Gastroesophageal sphincter (tissue), 4 donors: ENCODE results near the gene IDH3G. TPM values are rescaled to one million over a fixed set of nuclear protein-coding genes. Genes with fewer than 3 reads are reported as not detected.

ENCODE experiments used
- ATAC-seq: fragments of 150-250 bp; one replicate; pipeline ENCODE4 v1.9.1; 2016; ENCODE audit warnings: mild to moderate bottlenecking, moderate library complexity
- H3K27ac ChIP-seq, 4 donors: fragments of 200-600 bp; sonication (generic) in 3 of 4; 1 replicate in 3 of 4; 2 replicates in 1 of 4; pipeline ENCODE4 v1.5.1; 2016 to 2019
- H3K27me3 ChIP-seq: fragments of 200-600 bp; sonication (generic); one replicate; pipeline ENCODE4 v1.5.1; 2019
- H3K36me3 ChIP-seq, 2 donors: fragments of 200-600 bp; sonication (generic); one replicate each; pipeline ENCODE4 v1.5.1; 2019; ENCODE audit warnings: control low read depth in 1 of 2
- H3K4me1 ChIP-seq, 3 donors: fragments of 200-600 bp; sonication (generic); 1 replicate in 2 of 3; 2 replicates in 1 of 3; pipeline ENCODE4 v1.5.1; 2016 to 2019; ENCODE audit warnings: control low read depth in 2 of 3
- H3K4me3 ChIP-seq, 2 donors: fragments of 200-600 bp; sonication (generic); one replicate each; pipeline ENCODE4 v1.5.1; 2019; ENCODE audit warnings: mild to moderate bottlenecking in 1 of 2, moderate library complexity in 1 of 2
- H3K9me3 ChIP-seq, 3 donors: fragments of 200-600 bp; sonication (generic); one replicate each; pipeline ENCODE4 v1.5.1; 2017 to 2019; ENCODE audit warnings: control low read depth in 2 of 3
- EP300 ChIP-seq: sonication (generic); formaldehyde crosslinking; IDR thresholded peaks from one replicate; pipeline ENCODE4 v1.6.1; 2017; ENCODE audit warnings: antibody characterized with exemption, mild to moderate bottlenecking
- POLR2A ChIP-seq, 2 donors: fragments of 450-650 bp; IDR thresholded peaks; one replicate each; pipeline ENCODE4 v1.6.1; 2017; ENCODE audit warnings: antibody characterized with exemption in 2 of 2, mild to moderate bottlenecking in 2 of 2, moderate library complexity in 1 of 2
- POLR2AphosphoS5 ChIP-seq: sonication (generic); formaldehyde crosslinking; IDR thresholded peaks from one replicate; pipeline ENCODE4 v1.6.1; 2017; ENCODE audit warnings: antibody characterized with exemption
- WGBS, 2 donors: methylation state at CpG; one replicate each; pipeline ENCODE4 v1.1.5; 2018; ENCODE audit warnings: low coverage in 1 of 2; 5-methylcytosine and 5-hydroxymethylcytosine counted together
- total RNA-seq, 4 donors: library from RNA; depleted of rRNA; stranded (reverse); fragments of >200 nt; gene quantifications; one replicate each; pipeline ENCODE4 v1.1.0, GENCODE V29; 2016
- TF ChIP-seq, protein P1 (sequence below), 4 experiments: fragments of 200-600 bp in 2 of 4; fragments of 450-650 bp in 2 of 4; sonication (generic) in 1 of 4; IDR thresholded peaks; one replicate each; pipeline ENCODE4 v1.5.1; 2017 to 2019; ENCODE audit warnings: antibody characterized with exemption in 4 of 4, mild to moderate bottlenecking in 2 of 4, moderate library complexity in 2 of 4

IDH3G gene
- total RNA-seq, 4 donors from 2014 or later: 55.5 to 104 (median 59.7) TPM

DNA sequence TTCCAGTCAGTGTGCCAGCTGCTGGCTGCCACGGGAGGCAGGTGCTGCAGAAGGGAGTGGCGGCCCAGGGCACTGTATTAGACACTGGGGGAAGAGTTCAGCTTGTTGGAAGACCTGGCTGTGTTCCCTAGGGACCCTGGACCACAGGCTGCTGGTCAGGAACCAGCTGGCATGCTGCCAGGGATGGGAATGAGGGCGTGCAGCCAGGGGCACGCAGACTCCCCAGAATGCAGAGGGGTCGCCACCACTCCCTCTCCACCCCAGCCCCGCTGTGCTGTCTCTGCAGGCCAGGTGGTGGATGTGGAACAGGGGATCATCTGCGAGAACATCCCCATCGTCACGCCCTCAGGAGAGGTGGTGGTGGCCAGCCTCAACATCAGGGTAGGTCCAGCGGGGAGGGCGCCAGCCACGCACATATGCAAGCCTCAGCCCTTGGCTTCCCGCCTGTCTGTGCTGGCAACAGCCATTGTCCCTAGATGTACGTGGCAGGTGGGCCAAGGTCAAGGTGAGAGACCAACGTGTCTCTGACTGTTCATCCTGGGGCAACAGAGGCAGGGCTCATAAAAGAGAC, 57.2 kb downstream of the IDH3G start:
- TF ChIP-seq, protein P1, sequence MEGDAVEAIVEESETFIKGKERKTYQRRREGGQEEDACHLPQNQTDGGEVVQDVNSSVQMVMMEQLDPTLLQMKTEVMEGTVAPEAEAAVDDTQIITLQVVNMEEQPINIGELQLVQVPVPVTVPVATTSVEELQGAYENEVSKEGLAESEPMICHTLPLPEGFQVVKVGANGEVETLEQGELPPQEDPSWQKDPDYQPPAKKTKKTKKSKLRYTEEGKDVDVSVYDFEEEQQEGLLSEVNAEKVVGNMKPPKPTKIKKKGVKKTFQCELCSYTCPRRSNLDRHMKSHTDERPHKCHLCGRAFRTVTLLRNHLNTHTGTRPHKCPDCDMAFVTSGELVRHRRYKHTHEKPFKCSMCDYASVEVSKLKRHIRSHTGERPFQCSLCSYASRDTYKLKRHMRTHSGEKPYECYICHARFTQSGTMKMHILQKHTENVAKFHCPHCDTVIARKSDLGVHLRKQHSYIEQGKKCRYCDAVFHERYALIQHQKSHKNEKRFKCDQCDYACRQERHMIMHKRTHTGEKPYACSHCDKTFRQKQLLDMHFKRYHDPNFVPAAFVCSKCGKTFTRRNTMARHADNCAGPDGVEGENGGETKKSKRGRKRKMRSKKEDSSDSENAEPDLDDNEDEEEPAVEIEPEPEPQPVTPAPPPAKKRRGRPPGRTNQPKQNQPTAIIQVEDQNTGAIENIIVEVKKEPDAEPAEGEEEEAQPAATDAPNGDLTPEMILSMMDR (IDR thresholded peaks at IDR 0.05): no peak
- TF ChIP-seq POLR2A (IDR thresholded peaks at IDR 0.05) (no peak), EP300 (no peak), POLR2AphosphoS5 (no peak)
- H3K9me3 ChIP-seq: no peaks in the 10 kb centered on the region
- H3K4me1 ChIP-seq: no peaks in the 10 kb centered on the region
- WGBS, 2 donors: no CpG with 5 or more reads among the region's 15 CpGs
- ATAC-seq: no peak
- H3K36me3 ChIP-seq: peaks cover 0 to 64% of the 10 kb centered on the region in 2 donors
- H3K27me3 ChIP-seq: no peaks in the 10 kb centered on the region
- H3K27ac ChIP-seq: no peak overlapping the region
- no peak overlapping the region for H3K4me3 ChIP-seq

- Histone ChIP-seq H3K9me3 (no peaks in the 10 kb centered on the region), H3K27me3 (no peaks in the 10 kb centered on the region), H3K27ac (no peak overlapping the region), H3K4me1 (no peaks in the 10 kb centered on the region), H3K36me3 (peaks cover 0 to 65% of the 10 kb centered on the region in 2 donors), H3K4me3 (no peak overlapping the region)
- ATAC-seq: peak; percentile 10
- TF ChIP-seq POLR2A (IDR thresholded peaks at IDR 0.05) (no peak), POLR2AphosphoS5 (no peak), EP300 (no peak)
- TF ChIP-seq, protein P1 (IDR thresholded peaks at IDR 0.05): no peak
- WGBS, 2 donors: 100% methylated on average over 6 of the region's 30 CpGs; no CpG with 5 or more reads in 1 of the 2 donors
These were observed 57.9 kb downstream of the IDH3G start for GRCh38 chrX:153736071-153736820.

Other genes starting within 250 kb of the IDH3G start
- gene CCNQ, start 195.2 kb downstream of the IDH3G start, total RNA-seq: 10 to 100 TPM; 30.7 to 57.7 (median 51.4) TPM
- gene DUSP9, start 147.2 kb downstream of the IDH3G start, total RNA-seq: not detected
- gene PNCK, start 120.6 kb downstream of the IDH3G start, total RNA-seq: 10 to 100 TPM; 14.4 to 55.9 (median 30.1) TPM
- 10 to 100 TPM; 25.3 to 86.6 (median 37.9) TPM for gene SLC6A8, start 106.4 kb downstream of the IDH3G start, total RNA-seq
- gene BCAP31, start 70.0 kb downstream of the IDH3G start, total RNA-seq: 100 to 1,000 TPM in 2 of 4 donors, 10 to 100 TPM in 2; 76.1 to 125 (median 104) TPM
- gene ABCD1, start 69.5 kb downstream of the IDH3G start, total RNA-seq: 10 to 100 TPM; 14.4 to 38.8 (median 22.0) TPM
- gene PLXNB3, start 30.1 kb downstream of the IDH3G start, total RNA-seq: 10 to 100 TPM in 3 of 4 donors, 1 to 10 TPM in 1; 9.2 to 19.2 (median 16.8) TPM
- 1 to 10 TPM in 3 of 4 donors, not detected in 1; 3.0 to 4.7 (median 4.4) TPM for gene SRPK3, start 13.3 kb downstream of the IDH3G start, total RNA-seq
- gene SSR4, start 293 bp upstream of the IDH3G start, total RNA-seq: 100 to 1,000 TPM in 2 of 4 donors, 10 to 100 TPM in 2; 75.8 to 126 (median 110) TPM
- 10 to 100 TPM; 10.6 to 48.5 (median 26.4) TPM for gene PDZD4, start 36.2 kb upstream of the IDH3G start, total RNA-seq
- 10 to 100 TPM; 16.2 to 53.3 (median 26.7) TPM for gene L1CAM, start 91.8 kb upstream of the IDH3G start, total RNA-seq
- 1 to 10 TPM in 3 of 4 donors, under 1 TPM in 1; 0.81 to 7.9 (median 3.8) TPM for gene AVPR2, start 110.3 kb upstream of the IDH3G start, total RNA-seq
- 10 to 100 TPM; 10.9 to 26.0 (median 18.1) TPM for gene ARHGAP4, start 131.9 kb upstream of the IDH3G start, total RNA-seq
- 100 to 1,000 TPM in 1 of 4 donors, 10 to 100 TPM in 3; 68.3 to 103 (median 89.2) TPM for gene NAA10, start 140.7 kb upstream of the IDH3G start, total RNA-seq
- 10 to 100 TPM in 3 of 4 donors, 1 to 10 TPM in 1; 8.1 to 15.0 (median 12.5) TPM for gene RENBP, start 150.3 kb upstream of the IDH3G start, total RNA-seq
- 10 to 100 TPM; 32.9 to 94.4 (median 43.1) TPM for gene HCFC1, start 177.4 kb upstream of the IDH3G start, total RNA-seq
- 1 to 10 TPM; 1.5 to 9.5 (median 5.4) TPM for gene TMEM187, start 178.4 kb upstream of the IDH3G start, total RNA-seq
- gene IRAK1, start 225.5 kb upstream of the IDH3G start, total RNA-seq: 10 to 100 TPM; 33.0 to 84.7 (median 41.6) TPM